Activated naive CD4-positive, alpha-beta T cell treated with anti-CD3 and anti-CD28 coated beads for 36 hours (primary cell): ENCODE measurements around the gene NR2E3. TPM values are rescaled to one million over a fixed set of nuclear protein-coding genes. Genes with fewer than 3 reads are reported as not detected.

ENCODE experiments used
- CTCF ChIA-PET: fragments of 350-600 bp; sonication (Branson Sonifier 250); formaldehyde crosslinking; loops from one replicate; lab custom pipeline; 2021; ENCODE audit warnings: antibody characterized with exemption; lab: Charles Lee
- DNase-seq: peaks from one replicate; pipeline ENCODE4 v3.0.0-alpha.2; 2020
- H3K27ac Mint-ChIP-seq: one replicate; pipeline ENCODE4 v1.8.0; 2021; ENCODE audit warnings: mild to moderate bottlenecking, mixed read lengths
- H3K27me3 Mint-ChIP-seq: one replicate; pipeline ENCODE4 v1.8.0; 2021; ENCODE audit warnings: low read depth, mixed read lengths
- H3K36me3 Mint-ChIP-seq: one replicate; pipeline ENCODE4 v1.8.0; 2021; ENCODE audit warnings: low read depth, mixed read lengths
- H3K4me1 Mint-ChIP-seq: one replicate; pipeline ENCODE4 v1.8.0; 2021; ENCODE audit warnings: low read depth, mixed read lengths
- H3K4me3 Mint-ChIP-seq: one replicate; pipeline ENCODE4 v1.8.0; 2021; ENCODE audit warnings: mild to moderate bottlenecking, moderate library complexity, mixed read lengths
- H3K9me3 Mint-ChIP-seq: one replicate; pipeline ENCODE4 v1.8.0; 2021; ENCODE audit warnings: mixed read lengths
- intact Hi-C: fragments of 100-400 bp; cut with micrococcal nuclease; formaldehyde crosslinking; loops from one replicate; pipeline ENCODE4 v1.15.1; 2023
- total RNA-seq, 2 experiments: library from RNA; stranded (reverse); gene quantifications; one replicate each; pipeline ENCODE4 v1.2.3, GENCODE V29; 2021

Gene NR2E3
- total RNA-seq, 2 experiments from 2014 or later: not detected

GRCh38 chr15:71781179-71781964, 29.0 kb upstream of the NR2E3 start:
- intact Hi-C loops: no loop called here
- Mint-ChIP-seq H3K4me3 (no peak overlapping the region), H3K36me3 (no peaks in the 10 kb centered on the region), H3K27me3 (peaks cover 14% of the 10 kb centered on the region), H3K4me1 (no peaks in the 10 kb centered on the region), H3K27ac (no peak overlapping the region), H3K9me3 (no peaks in the 10 kb centered on the region)
- CTCF ChIA-PET: interaction anchor here (0.6 to 4.0 kb wide), 10 partner anchors 9 to 375 kb away, joined by 3 to 29 read pairs (median 4); no protein-coding TSS in a partner anchor
- DNase-seq: no peak

- Mint-ChIP-seq H3K27ac (no peak overlapping the region), H3K4me3 (no peak overlapping the region), H3K27me3 (peaks cover 14% of the 10 kb centered on the region), H3K36me3 (no peaks in the 10 kb centered on the region), H3K4me1 (no peaks in the 10 kb centered on the region), H3K9me3 (no peaks in the 10 kb centered on the region)
- intact Hi-C loops: no loop called here
- CTCF ChIA-PET: interaction anchor here (1.3 to 4.0 kb wide), 4 partner anchors 18 to 375 kb away, joined by 3 to 29 read pairs (median 4); no protein-coding TSS in a partner anchor
- no peak for DNase-seq
Observed at GRCh38 chr15:71781965-71782265, 28.4 kb upstream of the NR2E3 start.

DNA sequence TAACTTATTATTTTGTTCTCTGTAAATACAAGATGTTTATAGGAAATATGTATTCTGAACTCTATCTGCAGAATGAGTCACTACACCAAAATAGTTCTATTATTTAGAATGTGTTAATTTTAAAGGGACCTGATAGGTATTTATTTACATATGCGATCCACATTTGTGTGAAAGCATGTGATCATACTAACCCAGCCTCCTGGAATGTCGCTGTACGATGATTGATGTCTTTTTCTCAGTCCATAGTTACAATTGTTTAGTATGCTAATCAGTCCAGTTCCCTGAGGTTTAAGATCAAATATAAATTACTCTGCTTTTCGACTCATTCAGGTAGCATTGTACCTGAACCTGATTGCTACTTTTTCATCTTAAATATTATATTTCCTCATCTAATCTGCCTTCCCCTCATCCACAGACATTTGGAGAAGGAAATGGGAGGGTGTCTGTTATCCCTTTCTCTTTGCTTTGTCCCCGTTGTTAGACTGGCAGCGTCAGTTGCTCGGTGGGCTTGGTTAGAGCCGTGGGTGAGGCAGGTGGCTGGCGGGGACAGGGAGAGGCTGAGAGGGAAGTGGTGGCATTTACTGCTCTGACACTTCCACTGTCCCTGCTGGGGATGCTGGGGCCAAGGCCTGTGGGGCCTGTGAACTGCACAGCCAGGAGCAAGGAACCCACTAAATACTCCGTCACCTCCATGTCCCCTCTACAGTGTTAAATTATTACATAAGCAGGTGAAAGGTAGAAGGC, 27.8 kb upstream of the NR2E3 start:
- intact Hi-C loops: no loop called here
- Mint-ChIP-seq H3K9me3 (no peaks in the 10 kb centered on the region), H3K4me1 (no peaks in the 10 kb centered on the region), H3K36me3 (no peaks in the 10 kb centered on the region), H3K27ac (no peak overlapping the region), H3K4me3 (no peak overlapping the region), H3K27me3 (peaks cover 14% of the 10 kb centered on the region)
- CTCF ChIA-PET: interaction anchor here (4.0 kb wide), 1 partner anchor 374 kb away, joined by 29 read pairs; no protein-coding TSS in a partner anchor
- no peak for DNase-seq

DNA sequence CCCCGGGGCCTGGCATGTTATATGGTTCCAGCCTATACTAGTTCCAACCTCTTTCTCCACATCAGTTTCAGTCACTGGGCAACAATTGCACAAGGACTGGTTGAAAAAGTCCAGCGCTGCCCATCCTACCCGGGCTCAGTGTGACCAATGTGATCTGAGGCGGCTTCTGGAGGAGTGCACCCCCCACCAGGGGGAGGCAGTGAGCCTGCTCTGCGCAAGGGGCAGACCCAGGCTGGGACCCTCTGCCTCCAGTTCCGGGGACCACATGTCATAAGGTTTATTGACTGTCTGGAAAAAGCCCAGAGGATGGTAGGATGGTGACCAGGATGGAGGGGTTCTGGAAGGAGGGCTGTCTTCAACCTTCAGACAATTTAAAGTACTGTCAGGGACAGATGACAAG, 25.6 kb upstream of the NR2E3 start:
- intact Hi-C loops: no loop called here
- Mint-ChIP-seq H3K36me3 (no peaks in the 10 kb centered on the region), H3K27ac (no peak overlapping the region), H3K9me3 (no peaks in the 10 kb centered on the region), H3K4me1 (no peaks in the 10 kb centered on the region), H3K4me3 (no peak overlapping the region), H3K27me3 (peaks cover 14% of the 10 kb centered on the region)
- peak; percentile 10 for DNase-seq
- CTCF ChIA-PET: interaction anchor here (0.7 to 1.2 kb wide), 2 partner anchors 328 to 372 kb away, joined by 3 to 7 read pairs; no protein-coding TSS in a partner anchor

- CTCF ChIA-PET: no interaction called here
- Mint-ChIP-seq H3K27ac (no peak overlapping the region), H3K27me3 (peaks cover 14% of the 10 kb centered on the region), H3K9me3 (no peaks in the 10 kb centered on the region), H3K4me1 (no peaks in the 10 kb centered on the region), H3K4me3 (no peak overlapping the region), H3K36me3 (no peaks in the 10 kb centered on the region)
- no peak for DNase-seq
- intact Hi-C loops: no loop called here
Observed at GRCh38 chr15:71785996-71786395, 24.4 kb upstream of the NR2E3 start.

DNA sequence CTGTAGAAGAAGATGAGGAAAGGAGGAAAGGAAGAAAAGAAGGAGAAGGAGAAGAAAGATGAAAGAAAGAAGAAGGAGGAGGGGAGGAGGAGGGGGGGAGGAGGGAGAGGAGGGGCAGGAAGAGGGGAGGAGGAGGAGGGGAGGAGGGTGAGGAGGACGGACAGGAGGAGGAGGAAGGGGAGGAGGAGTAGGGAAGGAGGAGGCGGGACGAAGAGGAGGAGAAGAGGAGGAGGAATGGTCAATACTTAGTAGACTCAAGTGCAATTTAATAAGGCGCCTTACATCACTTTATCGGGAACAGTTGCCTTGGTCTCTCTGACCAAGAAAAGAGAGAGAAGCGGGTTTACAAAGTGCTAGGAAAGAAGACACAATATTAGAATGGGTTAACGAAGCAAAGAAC, 23.7 kb upstream of the NR2E3 start:
- H3K27ac Mint-ChIP-seq: no peak overlapping the region
- H3K27me3 Mint-ChIP-seq: peaks cover 8% of the 10 kb centered on the region
- no peaks in the 10 kb centered on the region for H3K4me1 Mint-ChIP-seq
- no peaks in the 10 kb centered on the region for H3K36me3 Mint-ChIP-seq
- CTCF ChIA-PET: no interaction called here
- intact Hi-C loops: no loop called here
- no peak for DNase-seq
- H3K9me3 Mint-ChIP-seq: no peaks in the 10 kb centered on the region
- H3K4me3 Mint-ChIP-seq: no peak overlapping the region

GRCh38 chr15:71788646-71789579, 21.4 kb upstream of the NR2E3 start:
- Mint-ChIP-seq H3K9me3 (no peaks in the 10 kb centered on the region), H3K4me1 (no peaks in the 10 kb centered on the region), H3K36me3 (no peaks in the 10 kb centered on the region), H3K27me3 (peaks cover 8% of the 10 kb centered on the region), H3K27ac (no peak overlapping the region), H3K4me3 (no peak overlapping the region)
- no peak for DNase-seq
- CTCF ChIA-PET: no interaction called here
- intact Hi-C loops: no loop called here

DNA sequence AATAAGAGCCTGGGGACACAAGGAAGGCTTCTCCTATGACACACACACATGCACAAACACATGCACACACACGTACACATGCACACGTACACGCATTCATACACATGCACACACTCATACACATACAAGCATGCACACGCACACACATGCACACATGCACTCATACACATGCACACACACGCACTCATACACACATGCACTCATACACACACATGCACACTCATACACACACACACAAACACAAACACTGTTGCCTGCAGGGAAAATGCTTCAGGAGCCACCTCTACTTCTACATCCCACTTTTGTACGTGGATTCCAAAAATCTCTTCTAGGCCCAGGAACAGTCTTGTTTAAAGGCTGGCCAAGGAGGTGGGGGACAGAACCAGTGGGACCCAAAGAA, 20.7 kb upstream of the NR2E3 start:
- CTCF ChIA-PET: interaction anchor here (1.1 kb wide), 1 partner anchor 9 kb away, joined by 3 read pairs; no protein-coding TSS in a partner anchor
- Mint-ChIP-seq H3K9me3 (no peaks in the 10 kb centered on the region), H3K27ac (no peak overlapping the region), H3K36me3 (no peaks in the 10 kb centered on the region), H3K4me1 (no peaks in the 10 kb centered on the region), H3K27me3 (peaks cover 7% of the 10 kb centered on the region), H3K4me3 (no peak overlapping the region)
- DNase-seq: no peak
- intact Hi-C loops: no loop called here

GRCh38 chr15:71790081-71790480, 20.3 kb upstream of the NR2E3 start:
- no peaks in the 10 kb centered on the region for H3K9me3 Mint-ChIP-seq
- no peaks in the 10 kb centered on the region for H3K4me1 Mint-ChIP-seq
- no peak overlapping the region for H3K27ac Mint-ChIP-seq
- CTCF ChIA-PET: interaction anchor here (1.1 kb wide), 1 partner anchor 10 kb away, joined by 3 read pairs; no protein-coding TSS in a partner anchor
- DNase-seq: no peak
- H3K27me3 Mint-ChIP-seq: peaks cover 5% of the 10 kb centered on the region
- H3K36me3 Mint-ChIP-seq: no peaks in the 10 kb centered on the region
- intact Hi-C loops: no loop called here
- H3K4me3 Mint-ChIP-seq: no peak overlapping the region

GRCh38 chr15:71791975-71792374, 18.4 kb upstream of the NR2E3 start:
- intact Hi-C loops: no loop called here
- no peaks in the 10 kb centered on the region for H3K4me1 Mint-ChIP-seq
- H3K27ac Mint-ChIP-seq: no peak overlapping the region
- no peaks in the 10 kb centered on the region for H3K36me3 Mint-ChIP-seq
- CTCF ChIA-PET: no interaction called here
- no peaks in the 10 kb centered on the region for H3K9me3 Mint-ChIP-seq
- H3K4me3 Mint-ChIP-seq: no peak overlapping the region
- DNase-seq: no peak
- H3K27me3 Mint-ChIP-seq: no peaks in the 10 kb centered on the region

- Mint-ChIP-seq H3K27me3 (no peaks in the 10 kb centered on the region), H3K4me3 (no peak overlapping the region), H3K9me3 (no peaks in the 10 kb centered on the region), H3K4me1 (no peaks in the 10 kb centered on the region), H3K27ac (no peak overlapping the region), H3K36me3 (no peaks in the 10 kb centered on the region)
- intact Hi-C loops: no loop called here
- CTCF ChIA-PET: no interaction called here
- no peak for DNase-seq
Observed at GRCh38 chr15:71792521-71792920, 17.8 kb upstream of the NR2E3 start.

DNA sequence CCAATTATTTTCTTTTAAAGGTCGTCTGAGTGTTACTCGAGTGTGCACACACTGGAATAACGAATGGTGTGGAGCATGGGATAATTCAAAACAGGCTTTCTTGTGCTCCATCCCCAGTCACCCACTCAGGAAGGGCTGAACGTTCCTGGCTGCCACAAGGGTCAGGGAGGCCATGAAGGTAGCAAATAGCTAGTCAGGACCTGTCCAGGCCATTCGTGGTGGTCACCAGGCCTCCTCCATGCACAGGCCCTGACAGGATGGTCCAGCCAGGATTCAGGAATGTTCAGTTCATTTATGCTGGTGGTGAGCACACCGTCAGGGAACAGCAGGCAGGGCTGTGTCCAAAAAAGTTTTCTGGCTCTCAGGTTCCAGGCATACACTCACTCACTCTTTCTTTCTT, 11.7 kb upstream of the NR2E3 start:
- DNase-seq: no peak
- intact Hi-C loops: no loop called here
- Mint-ChIP-seq H3K4me1 (no peaks in the 10 kb centered on the region), H3K36me3 (no peaks in the 10 kb centered on the region), H3K9me3 (no peaks in the 10 kb centered on the region), H3K4me3 (no peak overlapping the region), H3K27ac (no peak overlapping the region), H3K27me3 (peaks cover 15% of the 10 kb centered on the region)
- CTCF ChIA-PET: interaction anchor here (1.3 kb wide), 2 partner anchors 55 to 358 kb away, joined by 4 to 5 read pairs; no protein-coding TSS in a partner anchor
